ENCODE results near the gene VAT1L. TPM values are rescaled to one million over a fixed set of nuclear protein-coding genes. Genes with fewer than 3 reads are reported as not detected.

Gene VAT1L
- total RNA-seq, 2 experiments from 2014 or later, result not detected

GRCh38 chr16:77897831-77898605 lies 109.7 kb downstream of the VAT1L start:
- CTCF ChIA-PET, result no interaction called here
- POLR2A ChIA-PET, result no interaction called here

GRCh38 chr16:77898671-77899211 lies 110.4 kb downstream of the VAT1L start:
- POLR2A ChIA-PET, result no interaction called here
- CTCF ChIA-PET, result no interaction called here

- CTCF ChIA-PET, result no interaction called here
- POLR2A ChIA-PET, result no interaction called here
Measured at GRCh38 chr16:77899416-77899815, 111.1 kb downstream of the VAT1L start.

GRCh38 chr16:77905374-77905920 lies 117.1 kb downstream of the VAT1L start:
- ChIA-PET POLR2A (no interaction called here), CTCF (no interaction called here)

- ChIA-PET CTCF (no interaction called here), POLR2A (no interaction called here)
Measured at GRCh38 chr16:77910021-77910420, 121.7 kb downstream of the VAT1L start.

GRCh38 chr16:77912617-77913016 lies 124.3 kb downstream of the VAT1L start:
- ChIA-PET CTCF (no interaction called here), POLR2A (no interaction called here)

- POLR2A ChIA-PET, result no interaction called here
- CTCF ChIA-PET, result no interaction called here
Measured at GRCh38 chr16:77913738-77914253, 125.4 kb downstream of the VAT1L start.

GRCh38 chr16:77916111-77916510 lies 127.7 kb downstream of the VAT1L start:
- ChIA-PET CTCF (no interaction called here), POLR2A (no interaction called here)

GRCh38 chr16:77917971-77918370 lies 129.6 kb downstream of the VAT1L start:
- ChIA-PET POLR2A (no interaction called here), CTCF (no interaction called here)

GRCh38 chr16:77918809-77919707 lies 130.7 kb downstream of the VAT1L start:
- ChIA-PET CTCF (no interaction called here), POLR2A (no interaction called here)

GRCh38 chr16:77919761-77920415 lies 131.5 kb downstream of the VAT1L start:
- POLR2A ChIA-PET, result no interaction called here
- CTCF ChIA-PET, result no interaction called here

- ChIA-PET POLR2A (no interaction called here), CTCF (no interaction called here)
Measured at GRCh38 chr16:77920984-77921383, 132.6 kb downstream of the VAT1L start.

GRCh38 chr16:77922228-77922754 lies 133.9 kb downstream of the VAT1L start:
- CTCF ChIA-PET, result no interaction called here
- POLR2A ChIA-PET, result no interaction called here

- ChIA-PET POLR2A (no interaction called here), CTCF (no interaction called here)
Measured at GRCh38 chr16:77925531-77925930, 137.2 kb downstream of the VAT1L start.

- ChIA-PET POLR2A (no interaction called here), CTCF (no interaction called here)
Measured at GRCh38 chr16:77928096-77928495, 139.7 kb downstream of the VAT1L start.

- ChIA-PET POLR2A (no interaction called here), CTCF (no interaction called here)
Measured at GRCh38 chr16:77929004-77929403, 140.6 kb downstream of the VAT1L start.

GRCh38 chr16:77931058-77931457 lies 142.7 kb downstream of the VAT1L start:
- ChIA-PET POLR2A (no interaction called here), CTCF (no interaction called here)

- ChIA-PET CTCF (no interaction called here), POLR2A (no interaction called here)
Measured at GRCh38 chr16:77937473-77938149, 149.2 kb downstream of the VAT1L start.

GRCh38 chr16:77938913-77939312 lies 150.5 kb downstream of the VAT1L start:
- POLR2A ChIA-PET, result no interaction called here
- CTCF ChIA-PET, result no interaction called here

All from activated CD8-positive, alpha-beta memory T cell treated with anti-CD3 and anti-CD28 coated beads for 36 hours (primary cell).